Urinary bladder (tissue), 4 donors: Measurements from ENCODE around the gene TRIP11. TPM values are rescaled to one million over a fixed set of nuclear protein-coding genes. Genes with fewer than 3 reads are reported as not detected.

Experiments
- DNase-seq: peaks from one replicate; pipeline ENCODE4 v3.0.0-alpha.2; 2015; ENCODE audit errors: extremely low spot score
- H3K27ac ChIP-seq: one replicate; pipeline ENCODE4 v1.5.1; 2013; ENCODE audit warnings: low read depth, mild to moderate bottlenecking, moderate library complexity
- H3K36me3 ChIP-seq: one replicate; pipeline ENCODE4 v1.6.1; 2013; ENCODE audit warnings: mild to moderate bottlenecking, moderate library complexity; ENCODE audit not compliant: insufficient read depth
- H3K4me1 ChIP-seq: one replicate; pipeline ENCODE4 v1.6.1; 2013; ENCODE audit warnings: mild to moderate bottlenecking, moderate library complexity; ENCODE audit not compliant: insufficient read depth
- H3K4me3 ChIP-seq: one replicate; pipeline ENCODE4 v1.5.1; 2013; ENCODE audit warnings: low read depth, low read length
- WGBS: extraction: QIAGEN DNeasy Blood & Tissue Kit; methylation state at CpG from one replicate; pipeline ENCODE4 v1.1.7; 2013; 5-methylcytosine and 5-hydroxymethylcytosine counted together
- polyA plus RNA-seq: library from polyadenylated mRNA; stranded (reverse); fragments of 200-250 nt; gene quantifications from one replicate; pipeline ENCODE4 v1.2.3, GENCODE V29; 2013
- total RNA-seq: library from RNA; depleted of rRNA; stranded (reverse); fragments of >200 nt; gene quantifications from one replicate; pipeline ENCODE4 v1.2.3, GENCODE V29; 2014
- donor health status: healthy with polysubstance abuse.
- donor health status: healthy.

Gene TRIP11
- total and polyA plus RNA-seq, 2 donors: 10.1 to 103 TPM

- H3K27ac ChIP-seq: no peak overlapping the region
- H3K4me1 ChIP-seq: peaks cover 2% of the 10 kb centered on the region
- H3K36me3 ChIP-seq: no peaks in the 10 kb centered on the region
- 95% methylated on average over 11 of the region's 11 CpGs for WGBS
- DNase-seq: no peak
- H3K4me3 ChIP-seq: no peak overlapping the region
These were observed 5.8 kb downstream of the TRIP11 start for GRCh38 chr14:92033906-92034687.

- WGBS: 97% methylated on average over 1 of the region's 1 CpG
- no peak overlapping the region for H3K4me3 ChIP-seq
- DNase-seq: no peak
These were observed 6.4 kb downstream of the TRIP11 start for GRCh38 chr14:92033433-92033832.

GRCh38 chr14:92026548-92027190 is 13.2 kb downstream of the TRIP11 start:
- DNase-seq: no peak
- H3K4me3 ChIP-seq: no peak overlapping the region
- no peaks in the 10 kb centered on the region for H3K4me1 ChIP-seq
- no peaks in the 10 kb centered on the region for H3K36me3 ChIP-seq
- no peak overlapping the region for H3K27ac ChIP-seq
- WGBS: 93% methylated on average over 21 of the region's 21 CpGs

More at GRCh38 chr14:92033433-92033832, 6.4 kb downstream of the TRIP11 start:
- no peaks in the 10 kb centered on the region for H3K36me3 ChIP-seq
- no peak overlapping the region for H3K27ac ChIP-seq
- peaks cover 2% of the 10 kb centered on the region for H3K4me1 ChIP-seq

GRCh38 chr14:92022036-92022435 is 17.8 kb downstream of the TRIP11 start:
- Histone ChIP-seq H3K4me3 (no peak overlapping the region), H3K27ac (no peak overlapping the region), H3K4me1 (no peaks in the 10 kb centered on the region), H3K36me3 (no peaks in the 10 kb centered on the region)
- DNase-seq: no peak
- 51% methylated on average over 1 of the region's 1 CpG for WGBS

- no peaks in the 10 kb centered on the region for H3K4me1 ChIP-seq
- H3K4me3 ChIP-seq: no peak overlapping the region
- H3K36me3 ChIP-seq: no peaks in the 10 kb centered on the region
- no peak for DNase-seq
- 97% methylated on average over 3 of the region's 3 CpGs for WGBS
- H3K27ac ChIP-seq: no peak overlapping the region
These were observed 18.3 kb downstream of the TRIP11 start for GRCh38 chr14:92021523-92021922.

GRCh38 chr14:92014040-92014439 is 25.8 kb downstream of the TRIP11 start:
- Histone ChIP-seq H3K4me1 (no peaks in the 10 kb centered on the region), H3K4me3 (no peak overlapping the region), H3K27ac (no peak overlapping the region), H3K36me3 (peaks cover 7% of the 10 kb centered on the region)
- DNase-seq: no peak

- no peak overlapping the region for H3K27ac ChIP-seq
- no peak overlapping the region for H3K4me3 ChIP-seq
- no peaks in the 10 kb centered on the region for H3K4me1 ChIP-seq
- DNase-seq: no peak
- WGBS: 84% methylated on average over 4 of the region's 4 CpGs
- H3K36me3 ChIP-seq: peaks cover 7% of the 10 kb centered on the region
These were observed 27.6 kb downstream of the TRIP11 start for GRCh38 chr14:92012121-92012748.

- over 99% methylated on average over 3 of the region's 3 CpGs for WGBS
- DNase-seq: no peak
- Histone ChIP-seq H3K27ac (no peak overlapping the region), H3K36me3 (peaks cover 4% of the 10 kb centered on the region), H3K4me3 (no peak overlapping the region), H3K4me1 (no peaks in the 10 kb centered on the region)
These were observed 29.2 kb downstream of the TRIP11 start for GRCh38 chr14:92010644-92011043.

- WGBS: 77% methylated on average over 1 of the region's 1 CpG
- Histone ChIP-seq H3K27ac (no peak overlapping the region), H3K36me3 (peaks cover 4% of the 10 kb centered on the region), H3K4me1 (no peaks in the 10 kb centered on the region), H3K4me3 (no peak overlapping the region)
- no peak for DNase-seq
These were observed 30.3 kb downstream of the TRIP11 start for GRCh38 chr14:92009604-92010003.

- H3K27ac ChIP-seq: no peak overlapping the region
- H3K36me3 ChIP-seq: no peaks in the 10 kb centered on the region
These were observed 34.8 kb downstream of the TRIP11 start for GRCh38 chr14:92005019-92005418.

GRCh38 chr14:92004062-92004461 is 35.8 kb downstream of the TRIP11 start:
- DNase-seq: no peak
- no peak overlapping the region for H3K27ac ChIP-seq
- H3K4me1 ChIP-seq: no peaks in the 10 kb centered on the region
- H3K36me3 ChIP-seq: no peaks in the 10 kb centered on the region
- WGBS: 96% methylated on average over 2 of the region's 2 CpGs
- no peak overlapping the region for H3K4me3 ChIP-seq

More at GRCh38 chr14:92005019-92005418, 34.8 kb downstream of the TRIP11 start:
- no peak for DNase-seq
- 93% methylated on average over 5 of the region's 5 CpGs for WGBS
- Histone ChIP-seq H3K4me3 (no peak overlapping the region), H3K4me1 (no peaks in the 10 kb centered on the region)

GRCh38 chr14:91998667-91999570 is 40.9 kb downstream of the TRIP11 start:
- DNase-seq: no peak
- no peak overlapping the region for H3K27ac ChIP-seq
- H3K36me3 ChIP-seq: peaks cover 4% of the 10 kb centered on the region
- H3K4me3 ChIP-seq: no peak overlapping the region
- H3K4me1 ChIP-seq: no peaks in the 10 kb centered on the region
- WGBS: 62% methylated on average over 6 of the region's 6 CpGs

GRCh38 chr14:91997492-91997891 is 42.4 kb downstream of the TRIP11 start:
- Histone ChIP-seq H3K4me1 (no peaks in the 10 kb centered on the region), H3K4me3 (no peak overlapping the region), H3K27ac (no peak overlapping the region), H3K36me3 (peaks cover 4% of the 10 kb centered on the region)
- DNase-seq: no peak
